GM04504 (cell line): Measurements from ENCODE around the gene ADAMTS19.
A peak's percentile ranks its signal among the peaks of the same experiment; 100 is the strongest.
"Not testable (repeated sequence)": the region's sequence is repeated elsewhere in the genome, so short reads cannot be mapped to it uniquely, and the experiment has no call there.

ENCODE experiments used
- DNase-seq: peaks from one replicate; pipeline ENCODE4 v3.0.0-alpha.2; 2012; ENCODE audit warnings: low read depth

Gene ADAMTS19

GRCh38 chr5:129601576-129601975, 141.5 kb downstream of the ADAMTS19 start:
- DNase-seq: no peak

GRCh38 chr5:129608350-129608749, 148.3 kb downstream of the ADAMTS19 start:
- DNase-seq: no peak

GRCh38 chr5:129609710-129610109, 149.6 kb downstream of the ADAMTS19 start:
- DNase-seq: no peak

- no peak for DNase-seq
Measured at GRCh38 chr5:129616517-129616916, 156.4 kb downstream of the ADAMTS19 start.

GRCh38 chr5:129617206-129617605, 157.1 kb downstream of the ADAMTS19 start:
- DNase-seq: no peak

GRCh38 chr5:129619782-129620181, 159.7 kb downstream of the ADAMTS19 start:
- no peak for DNase-seq

- DNase-seq: no peak
Measured at GRCh38 chr5:129622531-129622930, 162.4 kb downstream of the ADAMTS19 start.

GRCh38 chr5:129629575-129629974, 169.5 kb downstream of the ADAMTS19 start:
- DNase-seq: no peak

GRCh38 chr5:129630101-129630500, 170.0 kb downstream of the ADAMTS19 start:
- DNase-seq: no peak

- no peak for DNase-seq
Measured at GRCh38 chr5:129631961-129632360, 171.9 kb downstream of the ADAMTS19 start.

GRCh38 chr5:129637501-129637900, 177.4 kb downstream of the ADAMTS19 start:
- DNase-seq: not testable (repeated sequence)

- DNase-seq: no peak
Measured at GRCh38 chr5:129639331-129639730, 179.2 kb downstream of the ADAMTS19 start.

- DNase-seq: no peak
Measured at GRCh38 chr5:129652349-129653056, 192.4 kb downstream of the ADAMTS19 start.

GRCh38 chr5:129653057-129653375, 192.9 kb downstream of the ADAMTS19 start:
- no peak for DNase-seq

- no peak for DNase-seq
Measured at GRCh38 chr5:129653442-129653841, 193.3 kb downstream of the ADAMTS19 start.

GRCh38 chr5:129656952-129657351, 196.9 kb downstream of the ADAMTS19 start:
- no peak for DNase-seq

GRCh38 chr5:129658801-129659200, 198.7 kb downstream of the ADAMTS19 start:
- no peak for DNase-seq

- DNase-seq: no peak
Measured at GRCh38 chr5:129661366-129662035, 201.4 kb downstream of the ADAMTS19 start.

GRCh38 chr5:129664336-129664937, 204.3 kb downstream of the ADAMTS19 start:
- peak; percentile 15 for DNase-seq

- peak; percentile 27 for DNase-seq
Measured at GRCh38 chr5:129670957-129671500, 210.9 kb downstream of the ADAMTS19 start.

GRCh38 chr5:129672006-129672405, 211.9 kb downstream of the ADAMTS19 start:
- no peak for DNase-seq

- no peak for DNase-seq
Measured at GRCh38 chr5:129679671-129680070, 219.6 kb downstream of the ADAMTS19 start.

- DNase-seq: no peak
Measured at GRCh38 chr5:129687941-129688340, 227.8 kb downstream of the ADAMTS19 start.
